GM23248 (cell line): Measurements from ENCODE around the gene APOBEC3G. TPM values are rescaled to one million over a fixed set of nuclear protein-coding genes. Genes with fewer than 3 reads are reported as not detected.
"Not testable (repeated sequence)": the region's sequence is repeated elsewhere in the genome, so short reads cannot be mapped to it uniquely, and the experiment has no call there.

Experiments used
- DNase-seq: peaks from one replicate; pipeline ENCODE4 v3.0.0-alpha.2; 2015
- H2AFZ ChIP-seq: fragments of 200-600 bp; sonication (generic); 2 replicates; pipeline ENCODE4 v1.6.1; 2016; ENCODE audit warnings: antibody characterized with exemption
- H3F3A ChIP-seq: fragments of 200-600 bp; sonication (generic); 2 replicates; pipeline ENCODE4 v1.6.1; 2016; ENCODE audit warnings: mild to moderate bottlenecking, antibody characterized with exemption, mixed run types; ENCODE audit not compliant: insufficient read depth
- H3K27ac ChIP-seq: fragments of 200-600 bp; sonication (generic); 2 replicates; pipeline ENCODE4 v1.5.1; 2016; ENCODE audit warnings: mild to moderate bottlenecking
- H3K27me3 ChIP-seq: fragments of 200-600 bp; sonication (generic); replicated peaks from 2 replicates; pipeline ENCODE4 v1.6.1; 2016; ENCODE audit warnings: mild to moderate bottlenecking; ENCODE audit not compliant: insufficient read depth
- H3K36me3 ChIP-seq: fragments of 200-600 bp; sonication (generic); 2 replicates; pipeline ENCODE4 v1.6.1; 2016; ENCODE audit warnings: low read depth, mild to moderate bottlenecking
- H3K4me1 ChIP-seq: fragments of 200-600 bp; sonication (generic); 2 replicates; pipeline ENCODE4 v1.6.1; 2016; ENCODE audit warnings: mild to moderate bottlenecking; ENCODE audit not compliant: insufficient read depth
- H3K4me2 ChIP-seq: fragments of 200-600 bp; sonication (generic); one replicate; pipeline ENCODE4 v1.6.1; 2016; ENCODE audit warnings: mild to moderate bottlenecking; ENCODE audit not compliant: unreplicated experiment
- H3K4me3 ChIP-seq: fragments of 200-600 bp; sonication (generic); 2 replicates; pipeline ENCODE4 v1.5.1; 2016; ENCODE audit warnings: mild to moderate bottlenecking
- H3K79me2 ChIP-seq: fragments of 200-600 bp; sonication (generic); 2 replicates; pipeline ENCODE4 v1.6.1; 2016; ENCODE audit warnings: mild to moderate bottlenecking; ENCODE audit not compliant: insufficient read depth
- H3K9ac ChIP-seq: fragments of 200-600 bp; sonication (generic); 2 replicates; pipeline ENCODE4 v1.6.1; 2016; ENCODE audit warnings: mild to moderate bottlenecking
- H3K9me2 ChIP-seq: fragments of 200-600 bp; sonication (generic); 2 replicates; pipeline ENCODE4 v1.6.1; 2016; ENCODE audit warnings: mixed run types, mild to moderate bottlenecking, moderate library complexity; ENCODE audit not compliant: insufficient read depth
- H3K9me3 ChIP-seq: fragments of 200-600 bp; sonication (generic); one replicate; pipeline ENCODE4 v1.6.1; 2017; ENCODE audit warnings: low read depth
- H4K20me1 ChIP-seq: fragments of 200-600 bp; sonication (generic); 2 replicates; pipeline ENCODE4 v1.6.0; 2016; ENCODE audit not compliant: insufficient read depth
- EZH2 ChIP-seq: fragments of 200-600 bp; sonication (generic); IDR thresholded peaks from 2 replicates; pipeline ENCODE4 v1.6.1; 2018; ENCODE audit warnings: antibody characterized with exemption, mild to moderate bottlenecking; ENCODE audit not compliant: insufficient read depth, poor library complexity, severe bottlenecking
- EZH2phosphoT487 ChIP-seq: fragments of 200-600 bp; sonication (generic); IDR thresholded peaks from 2 replicates; pipeline ENCODE4 v1.6.1; 2018; ENCODE audit warnings: antibody characterized with exemption, moderate library complexity, mild to moderate bottlenecking, low read depth; ENCODE audit not compliant: insufficient read depth
- WGBS, 2 experiments: methylation state at CpG; one replicate each; pipeline ENCODE4 v1.1.6; 2015 to 2017; ENCODE audit warnings: low lambda C conversion rate in 2 of 2, low coverage in 1 of 2; ENCODE audit errors: missing lambda C conversion rate in 2 of 2; 5-methylcytosine and 5-hydroxymethylcytosine counted together
- in situ Hi-C: fragments of 300-500 bp; cut with MboI; formaldehyde crosslinking; loops from 2 replicates; pipeline ENCODE4 v1.15.0; 2020
- polyA plus RNA-seq: library from polyadenylated mRNA; unstranded; fragments of >200 nt; fragmentation: Nextera tagmentation; extraction: Ambion mirVana; gene quantifications from 2 replicates; pipeline ENCODE4 v1.2.1, GENCODE V29; 2016
- total RNA-seq: library from RNA; depleted of rRNA; stranded (reverse); fragments of >200 nt; shearing (Covaris generic); gene quantifications from 2 replicates; pipeline ENCODE4 v1.2.3, GENCODE V29; 2014

APOBEC3G gene
- total and polyA plus RNA-seq, 2 experiments from 2014 or later, result 5.2 to 7.5 TPM

GRCh38 chr22:39041908-39042307, 35.2 kb upstream of the APOBEC3G start:
- Histone ChIP-seq H3F3A (no peaks in the 10 kb centered on the region), H3K4me3 (peak overlapping the region; percentile 87; the same call in 1 of the 2 replicates), H3K9me2 (no peaks in the 10 kb centered on the region), H3K4me1 (0 out of 2 replicates have a peak, but pooled peaks cover 5% of the 10 kb centered on the region), H3K9ac (no peak overlapping the region), H3K4me2 (peak overlapping the region; percentile 94), H3K79me2 (no peaks in the 10 kb centered on the region), H4K20me1 (no peaks in the 10 kb centered on the region), H3K27ac (no peak overlapping the region), H2AFZ (no peak overlapping the region), H3K27me3 (no peaks in the 10 kb centered on the region), H3K9me3 (no peaks in the 10 kb centered on the region), H3K36me3 (no peaks in the 10 kb centered on the region)
- TF ChIP-seq EZH2 (no peak), EZH2phosphoT487 (no peak)
- DNase-seq, result no peak
- in situ Hi-C loops, result no loop called here
- WGBS, 2 experiments, result 95 to 96% methylated on average over 7 of the region's 7 CpGs

GRCh38 chr22:39043063-39043462, 34.0 kb upstream of the APOBEC3G start:
- H3K9me3 ChIP-seq, H3K27ac ChIP-seq, H3K9ac ChIP-seq, H3K79me2 ChIP-seq, H3K9me2 ChIP-seq, H3K36me3 ChIP-seq, in situ Hi-C loops, DNase-seq, H3K4me3 ChIP-seq, H2AFZ ChIP-seq, H3K27me3 ChIP-seq, H3K4me1 ChIP-seq, H3F3A ChIP-seq, H4K20me1 ChIP-seq, H3K4me2 ChIP-seq: not testable (repeated sequence)
- 94 to 97% methylated on average over 18 of the region's 18 CpGs for WGBS, 2 experiments

GRCh38 chr22:39045136-39045535, 31.9 kb upstream of the APOBEC3G start:
- H2AFZ ChIP-seq, H3K9ac ChIP-seq, H3K9me2 ChIP-seq, H3K27ac ChIP-seq, H3K36me3 ChIP-seq, H3K4me3 ChIP-seq, H3K4me2 ChIP-seq, DNase-seq, H3K79me2 ChIP-seq, H3K9me3 ChIP-seq, H3K4me1 ChIP-seq, H3F3A ChIP-seq, H3K27me3 ChIP-seq, in situ Hi-C loops, H4K20me1 ChIP-seq: not testable (repeated sequence)
- WGBS, 2 experiments, result 94 to 96% methylated on average over 11 to 14 of the region's 14 CpGs

- H3K4me1 ChIP-seq, H3K36me3 ChIP-seq, H3K27ac ChIP-seq, H3K79me2 ChIP-seq, H3K9me2 ChIP-seq, in situ Hi-C loops, H3K9me3 ChIP-seq, H3K4me3 ChIP-seq, DNase-seq, H3F3A ChIP-seq, H3K9ac ChIP-seq, H3K4me2 ChIP-seq, H3K27me3 ChIP-seq, H2AFZ ChIP-seq, H4K20me1 ChIP-seq: not testable (repeated sequence)
- WGBS, 2 experiments, result 92 to 95% methylated on average over 7 of the region's 7 CpGs
Observed at GRCh38 chr22:39049486-39049885, 27.6 kb upstream of the APOBEC3G start.

GRCh38 chr22:39051844-39052495, 25.1 kb upstream of the APOBEC3G start:
- H3K4me2 ChIP-seq, H3K9me3 ChIP-seq, H3K9me2 ChIP-seq, H3F3A ChIP-seq, H3K36me3 ChIP-seq, H3K4me1 ChIP-seq, H3K9ac ChIP-seq, H3K27me3 ChIP-seq, H2AFZ ChIP-seq, H3K27ac ChIP-seq, H4K20me1 ChIP-seq, H3K4me3 ChIP-seq, H3K79me2 ChIP-seq, DNase-seq, in situ Hi-C loops: not testable (repeated sequence)
- 67 to 74% methylated on average over 12 to 16 of the region's 18 CpGs for WGBS, 2 experiments
